Omental fat pad (tissue), 4 donors: ENCODE data around the gene PRKCD. TPM values are rescaled to one million over a fixed set of nuclear protein-coding genes. Genes with fewer than 3 reads are reported as not detected.

Source experiments
- ATAC-seq: fragments of 150-250 bp; one replicate; pipeline ENCODE4 v1.9.1; 2016; ENCODE audit warnings: mild to moderate bottlenecking, moderate library complexity; ENCODE audit not compliant: low FRiP score
- DNase-seq: peaks from one replicate; pipeline ENCODE4 v3.0.0-alpha.2; 2019; ENCODE audit warnings: low spot score
- total RNA-seq, 4 donors: library from RNA; depleted of rRNA; stranded (reverse); fragments of >200 nt; gene quantifications; one replicate each; pipeline ENCODE4 v1.1.0, GENCODE V29; 2016
- TF ChIP-seq, protein P1 (sequence below), 3 donors: fragments of 450-650 bp; IDR thresholded peaks; one replicate each; pipeline ENCODE4 v1.5.1; 2016 to 2017; ENCODE audit warnings: antibody characterized with exemption in 3 of 3, mild to moderate bottlenecking in 3 of 3, moderate library complexity in 2 of 3

PRKCD gene
- total RNA-seq, 4 donors from 2014 or later, result 21.5 to 39.9 (median 30.3) TPM

DNA sequence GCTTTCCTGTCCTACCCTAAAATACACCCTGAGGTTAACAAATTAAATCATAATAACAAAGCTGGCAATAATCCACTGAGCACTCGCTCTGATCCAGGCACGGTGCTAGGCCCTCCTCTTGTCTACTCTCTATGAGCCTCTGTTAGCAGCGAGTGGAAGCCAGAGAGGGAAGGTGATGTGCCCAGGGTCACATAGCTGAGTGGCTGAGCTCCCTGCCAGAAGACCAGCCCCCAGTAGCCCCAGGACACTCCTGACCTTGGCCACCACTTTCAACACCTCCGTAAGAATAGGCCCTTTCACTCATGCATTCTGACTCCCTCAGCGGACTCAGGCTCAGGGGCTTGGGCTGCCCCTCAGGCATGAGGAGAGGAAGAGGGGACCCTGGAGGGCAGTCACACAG is 9.5 kb upstream of the PRKCD start:
- ATAC-seq (no peak), DNase-seq (no peak)
- TF ChIP-seq, protein P1, sequence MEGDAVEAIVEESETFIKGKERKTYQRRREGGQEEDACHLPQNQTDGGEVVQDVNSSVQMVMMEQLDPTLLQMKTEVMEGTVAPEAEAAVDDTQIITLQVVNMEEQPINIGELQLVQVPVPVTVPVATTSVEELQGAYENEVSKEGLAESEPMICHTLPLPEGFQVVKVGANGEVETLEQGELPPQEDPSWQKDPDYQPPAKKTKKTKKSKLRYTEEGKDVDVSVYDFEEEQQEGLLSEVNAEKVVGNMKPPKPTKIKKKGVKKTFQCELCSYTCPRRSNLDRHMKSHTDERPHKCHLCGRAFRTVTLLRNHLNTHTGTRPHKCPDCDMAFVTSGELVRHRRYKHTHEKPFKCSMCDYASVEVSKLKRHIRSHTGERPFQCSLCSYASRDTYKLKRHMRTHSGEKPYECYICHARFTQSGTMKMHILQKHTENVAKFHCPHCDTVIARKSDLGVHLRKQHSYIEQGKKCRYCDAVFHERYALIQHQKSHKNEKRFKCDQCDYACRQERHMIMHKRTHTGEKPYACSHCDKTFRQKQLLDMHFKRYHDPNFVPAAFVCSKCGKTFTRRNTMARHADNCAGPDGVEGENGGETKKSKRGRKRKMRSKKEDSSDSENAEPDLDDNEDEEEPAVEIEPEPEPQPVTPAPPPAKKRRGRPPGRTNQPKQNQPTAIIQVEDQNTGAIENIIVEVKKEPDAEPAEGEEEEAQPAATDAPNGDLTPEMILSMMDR (IDR thresholded peaks at IDR 0.05), result no peak

DNA sequence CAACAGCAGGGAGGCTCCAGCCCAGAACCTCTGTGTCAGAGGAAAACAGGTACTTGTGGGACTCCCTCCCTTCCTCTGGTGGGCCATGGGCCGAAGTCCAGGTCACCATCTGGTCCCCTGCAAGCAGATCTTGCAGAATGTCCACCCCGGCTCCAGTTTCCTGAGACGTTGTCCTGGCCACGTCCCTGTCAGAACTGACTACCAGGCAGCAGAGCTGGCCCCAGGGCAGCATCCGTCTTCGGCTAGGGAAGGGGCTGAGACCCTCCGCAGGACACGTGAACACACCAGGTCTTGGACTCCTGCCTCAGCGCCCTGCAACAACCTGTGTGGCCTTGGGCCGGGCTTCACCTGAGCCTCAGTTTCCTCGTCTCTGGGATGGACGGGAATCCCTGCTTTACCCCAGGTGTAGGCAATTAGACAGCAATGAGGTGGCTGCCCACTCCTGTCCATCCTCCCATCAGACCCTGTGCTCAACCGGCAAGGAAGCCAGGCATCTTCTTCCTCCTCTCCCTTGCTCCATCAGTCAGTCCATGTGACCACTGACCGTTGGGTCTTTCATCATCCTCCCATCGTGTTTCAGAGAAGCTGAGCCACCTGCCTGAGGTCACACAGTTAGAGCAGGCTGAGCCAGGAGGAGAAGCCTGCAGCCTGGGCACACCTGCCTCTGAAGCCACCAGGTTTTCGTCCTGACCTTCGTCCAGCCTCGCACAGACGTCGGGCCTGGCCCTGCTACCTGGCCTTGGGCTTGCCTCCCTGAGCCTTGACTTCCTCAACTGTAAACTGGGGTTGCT is 8.9 kb upstream of the PRKCD start:
- no peak for ATAC-seq
- TF ChIP-seq, protein P1 (IDR thresholded peaks at IDR 0.05), result no peak
- DNase-seq, result no peak

DNA sequence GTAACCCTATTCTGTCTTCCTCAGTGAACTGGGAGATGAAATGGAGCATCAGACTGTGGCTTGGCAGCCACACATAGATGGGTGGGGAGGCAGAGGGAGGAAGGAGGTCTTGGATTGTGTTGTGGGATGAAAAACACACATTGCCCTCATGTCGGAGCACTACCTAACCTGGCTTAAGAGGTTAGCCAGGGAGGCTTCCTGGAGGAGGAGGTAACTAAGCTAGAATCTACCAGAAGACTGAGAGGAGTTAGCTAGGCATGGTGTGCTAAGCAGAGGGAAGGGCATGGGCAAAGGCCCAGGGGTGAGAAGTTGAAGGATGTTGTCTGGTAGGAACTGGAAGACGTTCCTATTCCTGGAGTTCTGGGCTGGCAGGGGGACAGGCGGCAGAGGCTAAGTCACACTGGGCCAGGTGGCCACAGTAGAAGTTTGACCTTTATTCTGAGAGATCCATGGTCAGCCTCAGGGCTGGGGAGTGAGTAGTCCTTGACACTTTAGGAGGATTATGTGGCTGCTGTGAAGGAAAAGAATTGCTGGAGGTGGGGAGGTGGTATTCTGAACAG is 7.7 kb upstream of the PRKCD start:
- TF ChIP-seq, protein P1 (IDR thresholded peaks at IDR 0.05), result no peak
- ATAC-seq, result no peak
- no peak for DNase-seq

DNA sequence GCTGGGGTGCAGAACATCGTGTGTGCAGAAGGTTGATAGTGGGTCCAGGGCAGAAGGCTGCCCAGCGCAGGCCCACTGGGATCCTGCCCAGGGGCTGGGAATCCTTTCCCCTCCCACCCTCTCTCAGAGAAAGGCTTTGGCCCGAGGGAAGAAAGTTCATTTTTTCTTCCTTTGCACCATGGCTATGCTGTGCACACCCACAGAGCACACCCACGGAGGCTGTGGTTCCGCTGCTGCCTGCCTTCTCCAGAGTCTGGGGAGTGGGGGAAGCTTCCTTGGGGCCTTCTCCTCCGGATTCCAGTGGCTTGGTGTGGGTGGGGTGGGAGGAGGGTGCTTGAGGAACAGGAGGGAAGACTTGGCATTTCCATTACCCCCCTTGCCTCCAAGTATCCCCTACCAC is 7.0 kb upstream of the PRKCD start:
- TF ChIP-seq, protein P1 (IDR thresholded peaks at IDR 0.05), result no peak

DNA sequence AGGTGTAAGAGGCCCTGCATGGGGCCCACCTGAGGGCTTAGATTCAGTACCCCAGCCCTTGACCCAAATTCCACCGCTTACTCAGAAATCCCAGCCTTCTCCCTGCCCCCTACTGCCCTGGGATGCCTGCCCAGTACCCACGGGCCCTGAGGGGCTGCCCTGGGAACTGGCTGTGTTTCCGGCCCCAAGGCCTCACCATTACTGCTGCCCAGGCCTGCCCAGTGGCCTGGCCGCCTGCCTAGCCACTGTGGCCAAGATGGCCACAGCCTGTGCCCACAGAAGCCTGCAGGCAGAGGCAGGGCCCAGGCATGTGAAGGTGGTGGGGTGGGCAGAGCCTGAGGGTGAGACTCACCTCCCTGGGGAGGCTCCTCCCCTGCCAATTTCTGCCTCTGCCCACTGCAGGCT is 6.1 kb upstream of the PRKCD start:
- TF ChIP-seq, protein P1 (IDR thresholded peaks at IDR 0.05), result no peak
- ATAC-seq, result no peak
- no peak for DNase-seq

More for the DNA sequence above, 7.0 kb upstream of the PRKCD start:
- ATAC-seq (no peak), DNase-seq (no peak)

DNA sequence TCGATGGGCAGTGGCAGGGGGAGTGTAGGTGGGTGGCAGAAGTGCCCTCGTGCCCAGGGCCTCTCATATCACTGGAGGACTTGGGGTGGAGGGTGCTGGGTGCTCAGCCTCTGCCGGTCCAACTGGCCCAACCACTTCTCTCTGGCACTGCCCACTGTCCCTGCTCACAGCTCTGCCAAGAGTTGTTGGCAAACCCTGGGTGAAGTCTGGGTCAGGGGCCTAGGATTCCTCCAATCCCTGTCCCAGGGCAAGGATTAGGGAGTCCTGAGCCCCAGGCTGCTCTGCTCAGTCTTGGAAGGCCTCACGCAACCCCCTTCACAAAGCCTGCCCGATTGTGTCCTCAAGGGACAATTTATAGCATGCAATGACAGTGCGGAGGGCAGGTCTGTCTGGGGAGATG is 5.2 kb upstream of the PRKCD start:
- no peak for DNase-seq
- TF ChIP-seq, protein P1 (IDR thresholded peaks at IDR 0.05), result no peak
- no peak for ATAC-seq

DNA sequence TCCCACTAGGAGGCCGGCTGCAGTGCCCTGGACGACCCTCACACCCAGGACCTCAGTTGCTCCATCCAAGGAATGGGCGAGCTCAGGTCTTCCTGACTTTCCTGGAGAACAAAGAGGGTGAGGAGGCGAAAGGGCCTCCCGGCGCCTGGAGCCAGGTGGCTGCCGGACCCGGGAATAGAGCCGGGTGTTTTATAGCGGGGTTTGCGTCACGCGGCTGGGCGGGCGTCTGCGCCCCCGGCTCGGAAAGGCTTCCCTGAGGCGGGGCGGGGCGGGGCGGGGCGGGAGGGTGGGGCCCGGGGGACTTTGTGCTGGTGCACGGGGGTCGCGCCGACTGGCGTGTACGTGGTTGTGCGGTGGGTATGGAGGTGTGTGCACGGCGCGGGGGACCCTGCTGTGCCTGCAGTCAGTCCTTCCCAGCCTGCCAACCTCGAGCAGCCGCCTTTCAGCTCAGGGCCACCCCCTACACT is 4.6 kb upstream of the PRKCD start:
- TF ChIP-seq, protein P1 (IDR thresholded peaks at IDR 0.05), result no peak
- no peak for ATAC-seq
- DNase-seq, result no peak
